KMS-11 (cell line): ENCODE results near the gene GRAMD4.
"Not testable (repeated sequence)": the region's sequence is repeated elsewhere in the genome, so short reads cannot be mapped to it uniquely, and the experiment has no call there.

ENCODE experiments used
- H2AFZ ChIP-seq: fragments of 200-600 bp; sonication (generic); 2 replicates; pipeline ENCODE4 v1.6.1; 2016; ENCODE audit warnings: antibody characterized with exemption, mixed run types, low read depth
- H3K27ac ChIP-seq: fragments of 200-600 bp; sonication (generic); 2 replicates; pipeline ENCODE4 v1.6.1; 2016; ENCODE audit warnings: mild to moderate bottlenecking, mixed run types
- H3K27me3 ChIP-seq: fragments of 200-600 bp; sonication (generic); 2 replicates; pipeline ENCODE4 v1.6.1; 2017; ENCODE audit warnings: mild to moderate bottlenecking, low read depth, mixed run types, moderate library complexity; ENCODE audit not compliant: insufficient read depth
- H3K36me3 ChIP-seq: fragments of 200-600 bp; sonication (generic); 2 replicates; pipeline ENCODE4 v1.6.1; 2017; ENCODE audit warnings: mild to moderate bottlenecking, mixed run types; ENCODE audit not compliant: insufficient read depth
- H3K4me1 ChIP-seq: fragments of 200-600 bp; sonication (generic); 2 replicates; pipeline ENCODE4 v1.6.1; 2016; ENCODE audit warnings: mild to moderate bottlenecking, low read depth, mixed run types; ENCODE audit not compliant: poor library complexity, severe bottlenecking
- H3K4me2 ChIP-seq: fragments of 200-600 bp; sonication (generic); 2 replicates; pipeline ENCODE4 v1.7.0; 2016; ENCODE audit warnings: mild to moderate bottlenecking, mixed run types
- H3K4me3 ChIP-seq: fragments of 200-600 bp; sonication (generic); IDR thresholded peaks from 2 replicates; pipeline ENCODE4 v1.6.1; 2017; ENCODE audit warnings: low read depth, low read length, mixed read lengths; ENCODE audit not compliant: insufficient read depth
- H3K79me2 ChIP-seq: fragments of 200-600 bp; sonication (generic); 2 replicates; pipeline ENCODE4 v1.6.1; 2016; ENCODE audit warnings: low read depth, mixed run types; ENCODE audit not compliant: insufficient read depth
- H3K9ac ChIP-seq: fragments of 200-600 bp; sonication (generic); 2 replicates; pipeline ENCODE4 v1.6.1; 2016; ENCODE audit warnings: mild to moderate bottlenecking, mixed run types
- H4K20me1 ChIP-seq: fragments of 200-600 bp; sonication (generic); 2 replicates; pipeline ENCODE4 v1.6.1; 2016; ENCODE audit warnings: mild to moderate bottlenecking, mixed run types; ENCODE audit not compliant: insufficient read depth
- CTCF ChIP-seq: fragments of 200-600 bp; sonication (generic); conservative IDR thresholded peaks from 2 replicates; pipeline ENCODE4 v1.6.1; 2017; ENCODE audit warnings: low read depth, mild to moderate bottlenecking, antibody characterized with exemption, low read length, moderate library complexity, mixed read lengths

The GRAMD4 gene

GRCh38 chr22:46639843-46640242 lies 19.7 kb downstream of the GRAMD4 start:
- Histone ChIP-seq H3K4me3 (no peak overlapping the region), H3K27me3 (no peaks in the 10 kb centered on the region), H3K9ac (no peak overlapping the region), H3K36me3 (no peaks in the 10 kb centered on the region), H2AFZ (no peak overlapping the region), H3K27ac (no peak overlapping the region), H4K20me1 (no peaks in the 10 kb centered on the region), H3K4me2 (no peak overlapping the region), H3K4me1 (no peaks in the 10 kb centered on the region), H3K79me2 (no peaks in the 10 kb centered on the region)
- no peak for TF ChIP-seq CTCF

GRCh38 chr22:46640293-46641055 lies 20.3 kb downstream of the GRAMD4 start:
- Histone ChIP-seq H3K27ac (no peak overlapping the region), H3K79me2 (no peaks in the 10 kb centered on the region), H3K4me1 (no peaks in the 10 kb centered on the region), H3K36me3 (no peaks in the 10 kb centered on the region), H3K4me2 (no peak overlapping the region), H2AFZ (no peak overlapping the region), H3K27me3 (no peaks in the 10 kb centered on the region), H4K20me1 (no peaks in the 10 kb centered on the region), H3K4me3 (no peak overlapping the region), H3K9ac (no peak overlapping the region)
- no peak for TF ChIP-seq CTCF

GRCh38 chr22:46641811-46642266 lies 21.7 kb downstream of the GRAMD4 start:
- Histone ChIP-seq H3K4me1 (no peaks in the 10 kb centered on the region), H3K4me2 (no peak overlapping the region), H3K36me3 (no peaks in the 10 kb centered on the region), H3K79me2 (no peaks in the 10 kb centered on the region), H3K27ac (no peak overlapping the region), H3K27me3 (no peaks in the 10 kb centered on the region), H3K4me3 (no peak overlapping the region), H4K20me1 (no peaks in the 10 kb centered on the region), H2AFZ (no peak overlapping the region), H3K9ac (no peak overlapping the region)
- TF ChIP-seq CTCF, result no peak

GRCh38 chr22:46642840-46643480 lies 22.8 kb downstream of the GRAMD4 start:
- not testable (repeated sequence) for H4K20me1 ChIP-seq, H3K4me3 ChIP-seq, H3K27ac ChIP-seq, H2AFZ ChIP-seq, H3K9ac ChIP-seq, H3K4me2 ChIP-seq, H3K4me1 ChIP-seq, H3K36me3 ChIP-seq, H3K27me3 ChIP-seq, H3K79me2 ChIP-seq

- Histone ChIP-seq H4K20me1 (no peaks in the 10 kb centered on the region), H3K4me2 (no peak overlapping the region)
Measured at GRCh38 chr22:46646531-46647215, 26.5 kb downstream of the GRAMD4 start.

GRCh38 chr22:46648225-46648820 lies 28.1 kb downstream of the GRAMD4 start:
- H3K4me3 ChIP-seq, H3K36me3 ChIP-seq, H3K4me2 ChIP-seq, H3K9ac ChIP-seq, H3K27ac ChIP-seq, H2AFZ ChIP-seq, H3K79me2 ChIP-seq, H3K27me3 ChIP-seq, H3K4me1 ChIP-seq, H4K20me1 ChIP-seq: not testable (repeated sequence)

More at GRCh38 chr22:46646531-46647215, 26.5 kb downstream of the GRAMD4 start:
- Histone ChIP-seq H3K4me3 (no peak overlapping the region), H3K36me3 (no peaks in the 10 kb centered on the region), H3K27ac (no peak overlapping the region), H3K79me2 (no peaks in the 10 kb centered on the region), H2AFZ (no peak overlapping the region), H3K9ac (no peak overlapping the region), H3K27me3 (no peaks in the 10 kb centered on the region), H3K4me1 (no peaks in the 10 kb centered on the region)
- no peak for TF ChIP-seq CTCF
